Neural cell (in vitro differentiated cells): Measurements from ENCODE around the gene IGF1R. TPM values are rescaled to one million over a fixed set of nuclear protein-coding genes. Genes with fewer than 3 reads are reported as not detected.

ENCODE experiments used
- H2AFZ ChIP-seq: fragments of 200-600, 300-800 bp; sonication (generic), shearing (Covaris generic); 2 replicates; pipeline ENCODE4 v1.6.0; 2014; ENCODE audit warnings: low read depth, mild to moderate bottlenecking, antibody characterized with exemption, low read length, moderate library complexity
- H3F3A ChIP-seq: fragments of 200-600 bp; shearing (Covaris generic); 2 replicates; pipeline ENCODE4 v1.6.1; 2016; ENCODE audit warnings: mild to moderate bottlenecking, moderate library complexity, mixed read lengths, antibody characterized with exemption, low read length; ENCODE audit not compliant: insufficient read depth, poor library complexity, severe bottlenecking
- H3K27ac ChIP-seq: fragments of 200-600, 300-800 bp; sonication (generic), shearing (Covaris generic); 2 replicates; pipeline ENCODE4 v1.5.1; 2014; ENCODE audit warnings: mild to moderate bottlenecking, low read length, moderate library complexity
- H3K27me3 ChIP-seq: fragments of 300-800, 200-600 bp; sonication (generic), shearing (Covaris generic); 2 replicates; pipeline ENCODE4 v1.6.0; 2014; ENCODE audit warnings: mild to moderate bottlenecking, low read depth, low read length, moderate library complexity; ENCODE audit not compliant: insufficient read depth
- H3K36me3 ChIP-seq: fragments of 300-800, 200-600 bp; sonication (generic), shearing (Covaris generic); 2 replicates; pipeline ENCODE4 v1.5.1; 2014; ENCODE audit warnings: mild to moderate bottlenecking, antibody characterized with exemption, low read length, moderate library complexity; ENCODE audit not compliant: insufficient read depth
- H3K4me2 ChIP-seq: fragments of 300-800, 200-600 bp; sonication (generic), shearing (Covaris generic); 2 replicates; pipeline ENCODE4 v1.6.0; 2014; ENCODE audit warnings: mild to moderate bottlenecking, low read length
- H3K4me3 ChIP-seq: fragments of 300-800, 200-600 bp; sonication (generic), shearing (Covaris generic); 2 replicates; pipeline ENCODE4 v1.5.1; 2014; ENCODE audit warnings: mild to moderate bottlenecking, low read length, moderate library complexity
- H3K79me2 ChIP-seq: fragments of 200-600 bp; shearing (Covaris generic); replicated peaks from 2 replicates; pipeline ENCODE4 v1.6.0; 2014; ENCODE audit warnings: mild to moderate bottlenecking, low read length, moderate library complexity; ENCODE audit not compliant: insufficient read depth
- H3K9ac ChIP-seq: fragments of 300-800, 200-600 bp; sonication (generic), shearing (Covaris generic); 2 replicates; pipeline ENCODE4 v1.6.1; 2016; ENCODE audit warnings: mild to moderate bottlenecking, low read length, mixed read lengths
- H3K9me2 ChIP-seq: fragments of 200-600 bp; shearing (Covaris generic); 2 replicates; pipeline ENCODE4 v1.6.1; 2016; ENCODE audit warnings: mild to moderate bottlenecking, low read length, mixed read lengths; ENCODE audit not compliant: insufficient read depth
- H3K9me3 ChIP-seq: fragments of 200-600, 300-800 bp; sonication (generic), shearing (Covaris generic); 2 replicates; pipeline ENCODE4 v1.6.1; 2016; ENCODE audit warnings: mild to moderate bottlenecking, mixed run types, low read length, moderate library complexity, mixed read lengths
- H4K20me1 ChIP-seq: fragments of 200-600 bp; shearing (Covaris generic); 2 replicates; pipeline ENCODE4 v1.6.1; 2016; ENCODE audit warnings: mild to moderate bottlenecking, mixed run types; ENCODE audit not compliant: insufficient read depth
- EP300 ChIP-seq: fragments of 450-650 bp; conservative IDR thresholded peaks from 2 replicates; pipeline ENCODE4 v1.6.1; 2014; ENCODE audit warnings: antibody characterized with exemption, mild to moderate bottlenecking, moderate library complexity; ENCODE audit not compliant: poor library complexity, severe bottlenecking
- EZH2 ChIP-seq: fragments of 200-600, 300-800 bp; shearing (Covaris generic), sonication (generic); IDR thresholded peaks from 2 replicates; pipeline ENCODE4 v1.6.1; 2014; ENCODE audit warnings: antibody characterized with exemption, low read length, borderline replicate concordance, mild to moderate bottlenecking; ENCODE audit not compliant: insufficient read depth, poor library complexity, severe bottlenecking
- MXI1 ChIP-seq: fragments of 450-650 bp; conservative IDR thresholded peaks from 2 replicates; pipeline ENCODE4 v1.6.1; 2014; ENCODE audit warnings: antibody characterized with exemption, mild to moderate bottlenecking; ENCODE audit not compliant: poor library complexity, severe bottlenecking
- POLR2AphosphoS5 ChIP-seq: IDR thresholded peaks from 2 replicates; pipeline ENCODE4 v1.6.1; 2012
- RAD21 ChIP-seq: fragments of 450-650 bp; conservative IDR thresholded peaks from 2 replicates; pipeline ENCODE4 v1.6.1; 2014; ENCODE audit warnings: antibody characterized with exemption, mild to moderate bottlenecking, moderate library complexity
- SMC3 ChIP-seq: fragments of 450-650 bp; conservative IDR thresholded peaks from 2 replicates; pipeline ENCODE4 v1.6.1; 2014; ENCODE audit warnings: antibody characterized with exemption, mild to moderate bottlenecking, moderate library complexity; ENCODE audit not compliant: poor library complexity
- TAF1 ChIP-seq: IDR thresholded peaks from 2 replicates; pipeline ENCODE4 v1.6.1; 2012; ENCODE audit warnings: low read depth
- polyA plus RNA-seq: library from polyadenylated mRNA; depleted of rRNA; stranded (reverse); fragments of >200 nt; gene quantifications from 2 replicates; pipeline ENCODE4 v1.2.3, GENCODE V29; 2014
- TF ChIP-seq, protein P1 (sequence below): fragments of 450-650 bp; IDR thresholded peaks from 2 replicates; pipeline ENCODE4 v1.5.1; 2014; ENCODE audit warnings: antibody characterized with exemption, mild to moderate bottlenecking, moderate library complexity; ENCODE audit not compliant: poor library complexity, severe bottlenecking
- TF ChIP-seq, protein P2 (sequence below): IDR thresholded peaks from 2 replicates; pipeline ENCODE4 v1.6.1; 2012; ENCODE audit warnings: borderline replicate concordance

The IGF1R gene
- polyA plus RNA-seq, 1 donor from 2014 or later = 10.9 TPM

DNA sequence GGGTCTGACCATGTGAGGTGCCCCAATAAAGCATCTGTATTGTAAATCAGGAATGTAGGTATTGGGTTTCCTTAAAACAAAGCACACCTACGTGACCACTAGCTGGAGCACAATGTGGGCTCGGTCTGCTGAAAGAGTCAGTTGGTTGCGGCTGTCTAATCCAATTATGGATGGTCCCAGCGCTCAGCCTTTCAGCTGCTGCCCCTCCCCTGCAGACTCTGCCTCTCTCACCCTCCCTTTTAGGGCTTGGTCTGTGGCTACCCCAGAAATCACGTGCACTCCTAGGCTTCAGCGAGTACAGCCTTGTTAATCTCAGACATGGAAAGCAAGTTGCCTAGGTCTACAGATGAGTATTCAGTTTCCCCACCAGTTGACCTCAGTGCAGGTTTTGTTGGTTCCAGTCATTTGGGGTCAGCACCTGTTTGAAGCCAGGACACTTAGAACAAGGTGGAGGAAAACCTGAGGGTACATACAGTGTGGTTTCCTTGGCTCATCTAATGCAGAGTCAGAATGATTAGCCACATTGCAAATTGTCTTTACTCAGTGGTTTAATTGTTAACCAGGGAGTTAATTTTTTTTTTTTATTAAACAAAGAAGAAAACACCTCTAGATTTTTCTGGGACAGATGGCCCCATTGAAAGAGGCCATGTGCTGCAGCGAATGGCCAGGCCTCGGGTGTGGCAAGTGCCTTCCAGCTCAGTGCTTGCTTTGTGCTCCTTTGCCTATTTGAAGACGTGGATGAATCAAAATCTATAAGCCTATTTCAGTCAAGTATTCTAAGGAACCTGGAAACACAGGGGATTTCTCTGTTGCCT is 137.7 kb downstream of the IGF1R start:
- Histone ChIP-seq H4K20me1 (no peaks in the 10 kb centered on the region), H3K27ac (no peak overlapping the region)

DNA sequence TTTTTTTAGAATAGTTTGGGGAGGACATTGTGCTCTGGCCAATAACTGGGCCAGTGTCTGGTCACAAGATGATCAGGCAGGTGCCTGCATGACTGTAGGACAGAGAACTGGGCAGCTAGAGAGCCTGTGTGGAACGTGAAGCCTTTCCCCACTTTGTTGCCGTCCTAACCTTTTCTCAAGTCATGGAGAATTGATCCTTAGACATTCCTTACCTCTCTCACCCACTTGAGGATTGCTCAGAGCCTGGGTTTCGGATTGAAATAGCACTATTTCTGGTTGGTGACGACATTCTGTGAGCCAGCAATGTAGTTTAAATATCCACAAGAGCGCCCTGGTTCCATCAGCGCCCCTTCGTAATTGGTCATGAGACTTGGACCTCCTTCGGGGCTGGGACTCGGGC is 138.4 kb downstream of the IGF1R start:
- H3K79me2 ChIP-seq = peaks cover 23% of the 10 kb centered on the region
- no peaks in the 10 kb centered on the region for H3K9me3 ChIP-seq
- H3K4me2 ChIP-seq = no peak overlapping the region
- H3K4me3 ChIP-seq = no peak overlapping the region
- H3K9me2 ChIP-seq = no peaks in the 10 kb centered on the region
- no peaks in the 10 kb centered on the region for H3K27me3 ChIP-seq
- no peak overlapping the region for H3K27ac ChIP-seq
- H4K20me1 ChIP-seq = no peaks in the 10 kb centered on the region
- no peaks in the 10 kb centered on the region for H3F3A ChIP-seq
- H2AFZ ChIP-seq = no peak overlapping the region
- TF ChIP-seq TAF1 (no peak), MXI1 (no peak), EZH2 (no peak), EP300 (no peak), POLR2AphosphoS5 (no peak), SMC3 (no peak), RAD21 (no peak)
- TF ChIP-seq, protein P1, sequence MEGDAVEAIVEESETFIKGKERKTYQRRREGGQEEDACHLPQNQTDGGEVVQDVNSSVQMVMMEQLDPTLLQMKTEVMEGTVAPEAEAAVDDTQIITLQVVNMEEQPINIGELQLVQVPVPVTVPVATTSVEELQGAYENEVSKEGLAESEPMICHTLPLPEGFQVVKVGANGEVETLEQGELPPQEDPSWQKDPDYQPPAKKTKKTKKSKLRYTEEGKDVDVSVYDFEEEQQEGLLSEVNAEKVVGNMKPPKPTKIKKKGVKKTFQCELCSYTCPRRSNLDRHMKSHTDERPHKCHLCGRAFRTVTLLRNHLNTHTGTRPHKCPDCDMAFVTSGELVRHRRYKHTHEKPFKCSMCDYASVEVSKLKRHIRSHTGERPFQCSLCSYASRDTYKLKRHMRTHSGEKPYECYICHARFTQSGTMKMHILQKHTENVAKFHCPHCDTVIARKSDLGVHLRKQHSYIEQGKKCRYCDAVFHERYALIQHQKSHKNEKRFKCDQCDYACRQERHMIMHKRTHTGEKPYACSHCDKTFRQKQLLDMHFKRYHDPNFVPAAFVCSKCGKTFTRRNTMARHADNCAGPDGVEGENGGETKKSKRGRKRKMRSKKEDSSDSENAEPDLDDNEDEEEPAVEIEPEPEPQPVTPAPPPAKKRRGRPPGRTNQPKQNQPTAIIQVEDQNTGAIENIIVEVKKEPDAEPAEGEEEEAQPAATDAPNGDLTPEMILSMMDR = no peak
- TF ChIP-seq, protein P2, sequence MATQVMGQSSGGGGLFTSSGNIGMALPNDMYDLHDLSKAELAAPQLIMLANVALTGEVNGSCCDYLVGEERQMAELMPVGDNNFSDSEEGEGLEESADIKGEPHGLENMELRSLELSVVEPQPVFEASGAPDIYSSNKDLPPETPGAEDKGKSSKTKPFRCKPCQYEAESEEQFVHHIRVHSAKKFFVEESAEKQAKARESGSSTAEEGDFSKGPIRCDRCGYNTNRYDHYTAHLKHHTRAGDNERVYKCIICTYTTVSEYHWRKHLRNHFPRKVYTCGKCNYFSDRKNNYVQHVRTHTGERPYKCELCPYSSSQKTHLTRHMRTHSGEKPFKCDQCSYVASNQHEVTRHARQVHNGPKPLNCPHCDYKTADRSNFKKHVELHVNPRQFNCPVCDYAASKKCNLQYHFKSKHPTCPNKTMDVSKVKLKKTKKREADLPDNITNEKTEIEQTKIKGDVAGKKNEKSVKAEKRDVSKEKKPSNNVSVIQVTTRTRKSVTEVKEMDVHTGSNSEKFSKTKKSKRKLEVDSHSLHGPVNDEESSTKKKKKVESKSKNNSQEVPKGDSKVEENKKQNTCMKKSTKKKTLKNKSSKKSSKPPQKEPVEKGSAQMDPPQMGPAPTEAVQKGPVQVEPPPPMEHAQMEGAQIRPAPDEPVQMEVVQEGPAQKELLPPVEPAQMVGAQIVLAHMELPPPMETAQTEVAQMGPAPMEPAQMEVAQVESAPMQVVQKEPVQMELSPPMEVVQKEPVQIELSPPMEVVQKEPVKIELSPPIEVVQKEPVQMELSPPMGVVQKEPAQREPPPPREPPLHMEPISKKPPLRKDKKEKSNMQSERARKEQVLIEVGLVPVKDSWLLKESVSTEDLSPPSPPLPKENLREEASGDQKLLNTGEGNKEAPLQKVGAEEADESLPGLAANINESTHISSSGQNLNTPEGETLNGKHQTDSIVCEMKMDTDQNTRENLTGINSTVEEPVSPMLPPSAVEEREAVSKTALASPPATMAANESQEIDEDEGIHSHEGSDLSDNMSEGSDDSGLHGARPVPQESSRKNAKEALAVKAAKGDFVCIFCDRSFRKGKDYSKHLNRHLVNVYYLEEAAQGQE = no peak
- H3K36me3 ChIP-seq = no peaks in the 10 kb centered on the region
- H3K9ac ChIP-seq = no peak overlapping the region

More for the DNA sequence above, 137.7 kb downstream of the IGF1R start:
- TF ChIP-seq EZH2 = no peak
- TF ChIP-seq POLR2AphosphoS5 = no peak
- no peak for TF ChIP-seq RAD21
- no peak for TF ChIP-seq SMC3
- TF ChIP-seq MXI1 = no peak
- TF ChIP-seq EP300 = no peak
- TF ChIP-seq, protein P1 = no peak
- no peak for TF ChIP-seq TAF1
- TF ChIP-seq, protein P2 = no peak
- Histone ChIP-seq H3K4me3 (no peak overlapping the region), H3K9me2 (no peaks in the 10 kb centered on the region), H3K79me2 (peaks cover 23% of the 10 kb centered on the region), H3F3A (no peaks in the 10 kb centered on the region), H2AFZ (no peak overlapping the region), H3K9me3 (no peaks in the 10 kb centered on the region), H3K36me3 (no peaks in the 10 kb centered on the region), H3K27me3 (no peaks in the 10 kb centered on the region), H3K4me2 (no peak overlapping the region), H3K9ac (no peak overlapping the region)
